ENCODE data around the gene CLEC2L.

The CLEC2L gene

GRCh38 chr7:139559364-139560105 lies 36.0 kb downstream of the CLEC2L start:
- DNase-seq, result no peak

DNA sequence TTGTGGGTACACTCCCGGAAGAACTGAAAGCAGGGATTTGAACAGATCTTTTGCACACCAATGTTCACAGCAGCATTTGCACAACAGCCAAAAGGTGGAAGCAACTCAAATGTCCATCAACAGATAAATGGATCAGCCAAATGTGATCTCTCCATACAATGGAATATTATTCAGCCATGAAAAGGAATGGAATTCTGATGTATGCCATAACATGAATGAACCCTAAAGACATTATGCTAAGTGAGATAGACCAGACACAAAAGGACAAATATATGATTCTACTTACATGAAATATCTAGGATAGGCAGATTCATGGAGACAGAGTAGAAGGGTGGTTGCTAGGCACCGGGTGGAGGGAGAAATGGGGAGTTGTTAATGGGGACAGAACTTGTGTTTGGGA lies 36.7 kb downstream of the CLEC2L start:
- no peak for DNase-seq

DNA sequence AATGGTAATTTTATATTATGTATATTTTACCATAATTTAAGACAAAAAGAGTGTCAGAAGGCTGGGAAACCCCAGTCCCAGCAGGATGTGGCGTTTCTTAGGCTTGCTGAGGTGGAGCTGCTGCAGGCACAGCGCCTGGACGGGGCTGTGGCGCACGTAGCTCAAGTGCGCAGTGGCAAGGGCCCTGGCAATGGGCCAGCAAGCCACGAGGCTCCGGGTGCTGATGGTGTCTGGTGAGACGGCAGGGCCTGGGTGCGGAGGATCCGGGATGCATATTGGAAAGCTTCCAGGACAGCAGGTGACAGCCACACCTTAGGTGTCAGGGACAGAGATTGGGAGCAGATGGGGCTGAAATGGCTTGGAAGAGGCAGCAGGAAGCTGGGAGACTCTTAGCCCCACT lies 37.2 kb downstream of the CLEC2L start:
- DNase-seq, result no peak

DNA sequence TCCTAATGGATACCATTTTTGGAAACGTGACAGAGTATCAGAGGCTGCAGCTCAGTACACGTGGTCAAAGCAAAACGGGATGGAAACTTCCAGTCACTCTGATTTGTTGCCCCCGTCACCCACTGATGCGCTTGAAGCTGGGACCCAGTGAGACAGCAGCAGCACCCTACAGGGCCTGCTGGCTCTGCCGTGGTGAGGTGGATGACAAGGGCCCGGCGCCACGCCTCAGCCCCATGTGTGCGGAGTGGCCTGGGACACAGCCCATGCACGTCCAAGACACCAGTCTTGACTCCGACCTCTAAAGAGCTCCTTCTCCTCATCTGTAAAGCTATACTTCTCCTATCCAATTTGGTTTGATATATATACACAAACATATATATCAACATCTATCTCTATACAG lies 39.0 kb downstream of the CLEC2L start:
- no peak for DNase-seq

DNA sequence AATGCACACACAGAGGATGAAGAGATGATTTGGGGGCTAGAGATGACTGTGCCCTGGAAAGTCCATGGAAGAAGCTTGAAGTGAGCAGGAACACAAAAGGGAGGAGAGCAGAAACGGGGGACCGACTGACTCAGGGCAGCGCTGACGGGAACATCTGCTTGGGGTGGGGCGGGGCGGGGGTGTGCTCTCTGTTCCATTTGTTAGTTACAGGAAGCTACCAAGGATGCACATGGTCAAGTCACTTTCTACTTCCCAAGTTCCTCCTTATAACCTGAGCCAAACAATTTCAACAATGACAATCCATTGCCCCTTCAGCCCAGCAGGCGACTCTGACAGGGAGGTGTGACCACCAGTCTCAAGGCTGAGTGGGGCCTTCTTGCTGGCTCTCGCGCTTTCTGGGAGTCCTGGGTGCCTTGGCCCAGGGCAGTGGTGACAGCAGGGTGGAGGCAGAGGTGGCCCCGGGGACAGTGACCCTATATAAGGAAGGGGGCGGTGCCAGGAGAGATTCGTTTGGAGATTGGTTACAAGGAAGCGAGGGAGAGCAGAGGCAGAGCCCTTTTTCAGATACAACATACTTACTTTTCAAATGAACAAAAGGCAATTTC lies 39.6 kb downstream of the CLEC2L start:
- DNase-seq, result no peak

DNA sequence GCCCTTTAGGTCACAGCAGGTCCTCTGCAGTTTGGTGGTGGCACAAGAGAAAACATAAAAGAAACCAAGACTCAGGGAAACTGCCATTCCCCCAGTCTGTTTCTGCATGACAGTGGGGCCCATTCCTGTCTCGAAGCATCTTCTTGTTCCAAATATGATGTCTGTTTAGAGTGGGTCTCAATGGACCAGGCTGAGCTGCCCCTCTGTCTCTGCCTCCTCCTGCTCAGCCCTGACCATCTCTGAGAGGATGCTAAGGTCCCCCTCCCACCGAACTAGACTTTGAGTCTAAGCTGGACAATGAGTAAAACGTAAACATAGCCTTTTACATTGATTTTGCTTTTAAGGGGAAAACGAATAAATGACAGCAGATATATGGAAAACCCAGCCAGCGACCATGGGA lies 40.4 kb downstream of the CLEC2L start:
- no peak for DNase-seq

DNA sequence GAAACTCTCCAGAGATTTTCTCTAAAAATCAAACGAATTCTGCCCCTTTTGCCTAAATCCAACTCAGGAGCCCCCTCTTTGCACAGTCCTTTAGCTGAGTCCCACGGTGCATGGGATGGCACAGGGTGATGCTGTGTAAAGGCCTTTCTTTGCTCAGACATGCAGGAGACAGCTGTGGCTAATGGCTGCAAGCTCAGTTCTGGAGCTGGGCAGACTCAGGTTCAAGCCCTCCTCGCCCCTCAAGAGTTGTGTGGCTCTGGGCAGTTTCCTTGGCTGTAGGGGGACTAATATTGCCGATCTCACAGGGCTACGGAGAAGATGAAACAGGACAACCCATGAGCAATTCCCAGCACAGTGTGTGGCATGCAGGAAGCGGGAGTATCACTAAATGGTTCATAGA lies 42.6 kb downstream of the CLEC2L start:
- no peak for DNase-seq

DNA sequence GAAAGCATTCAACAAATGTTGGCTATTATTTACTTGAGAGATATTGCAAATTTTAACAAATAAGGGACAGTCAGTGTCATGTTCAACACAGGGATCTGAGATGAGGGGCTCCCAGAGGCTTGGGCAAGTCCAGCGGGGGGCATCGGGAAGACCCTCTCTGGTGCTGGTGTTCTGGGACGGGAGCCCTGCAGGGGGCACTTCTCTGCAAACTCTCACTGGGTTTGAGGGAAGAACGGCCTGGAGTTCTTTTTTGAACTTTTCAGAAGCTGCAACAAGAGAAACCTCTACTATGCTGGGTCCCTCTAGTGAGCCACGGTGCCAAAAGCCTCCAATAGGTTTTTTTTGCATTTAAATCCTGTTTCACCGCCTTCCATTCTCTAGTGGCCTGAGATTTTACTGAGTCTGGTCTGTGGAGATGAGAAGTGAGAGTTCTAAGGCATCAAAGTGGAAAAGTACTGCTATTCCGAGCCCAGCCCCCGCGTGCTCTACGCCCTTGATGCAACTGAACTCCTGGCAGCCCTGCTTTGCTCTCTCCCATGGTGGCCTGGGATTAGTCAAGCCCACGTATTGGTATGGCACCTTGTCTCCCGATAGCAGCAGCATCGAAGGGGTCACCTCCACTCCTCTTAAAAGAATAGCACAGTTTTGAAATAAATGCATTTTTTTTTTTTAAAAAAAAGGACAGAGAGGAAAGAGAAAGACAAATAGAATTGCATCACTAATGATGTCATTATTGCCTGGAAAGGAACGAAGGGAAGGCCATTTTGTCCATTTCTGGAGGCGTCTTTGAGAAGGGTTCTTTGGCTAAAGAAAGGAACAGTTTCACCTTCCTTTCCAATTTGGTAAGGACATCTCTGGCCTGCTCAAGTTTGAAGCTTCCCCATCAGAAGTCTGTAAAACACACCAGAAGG lies 43.5 kb downstream of the CLEC2L start:
- no peak for DNase-seq

GRCh38 chr7:139567647-139568345 lies 44.3 kb downstream of the CLEC2L start:
- no peak for DNase-seq

- DNase-seq, result no peak
These were observed 44.8 kb downstream of the CLEC2L start for GRCh38 chr7:139568346-139568675.

- DNase-seq, result no peak
These were observed 45.5 kb downstream of the CLEC2L start for GRCh38 chr7:139568813-139569490.

- no peak for DNase-seq
These were observed 46.6 kb downstream of the CLEC2L start for GRCh38 chr7:139570119-139570518.

GRCh38 chr7:139570626-139571025 lies 47.1 kb downstream of the CLEC2L start:
- no peak for DNase-seq

- DNase-seq, result no peak
These were observed 47.7 kb downstream of the CLEC2L start for GRCh38 chr7:139571190-139571589.

- no peak for DNase-seq
These were observed 48.2 kb downstream of the CLEC2L start for GRCh38 chr7:139571651-139572050.

GRCh38 chr7:139572071-139572470 lies 48.6 kb downstream of the CLEC2L start:
- no peak for DNase-seq

- DNase-seq, result no peak
These were observed 49.4 kb downstream of the CLEC2L start for GRCh38 chr7:139572704-139573385.

DNA sequence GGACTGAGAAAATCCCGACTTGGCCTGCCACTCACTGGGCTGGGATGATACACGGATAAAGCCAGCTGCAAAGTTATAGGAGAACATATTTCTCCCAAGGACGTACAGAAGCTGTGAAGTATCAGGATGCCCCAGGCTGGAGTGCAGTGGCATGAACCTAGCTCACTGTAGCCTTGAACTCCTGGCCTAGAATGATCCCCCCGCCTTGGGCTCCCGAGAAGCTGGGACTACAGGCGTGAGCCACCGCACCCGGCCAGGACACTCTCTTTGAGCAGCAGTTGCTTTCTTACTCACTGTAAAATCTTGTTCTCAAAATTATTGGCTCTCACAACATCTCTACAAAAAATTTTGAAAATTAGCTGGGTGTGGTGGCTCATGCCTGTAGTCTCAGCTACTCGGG lies 50.4 kb downstream of the CLEC2L start:
- no peak for DNase-seq

DNA sequence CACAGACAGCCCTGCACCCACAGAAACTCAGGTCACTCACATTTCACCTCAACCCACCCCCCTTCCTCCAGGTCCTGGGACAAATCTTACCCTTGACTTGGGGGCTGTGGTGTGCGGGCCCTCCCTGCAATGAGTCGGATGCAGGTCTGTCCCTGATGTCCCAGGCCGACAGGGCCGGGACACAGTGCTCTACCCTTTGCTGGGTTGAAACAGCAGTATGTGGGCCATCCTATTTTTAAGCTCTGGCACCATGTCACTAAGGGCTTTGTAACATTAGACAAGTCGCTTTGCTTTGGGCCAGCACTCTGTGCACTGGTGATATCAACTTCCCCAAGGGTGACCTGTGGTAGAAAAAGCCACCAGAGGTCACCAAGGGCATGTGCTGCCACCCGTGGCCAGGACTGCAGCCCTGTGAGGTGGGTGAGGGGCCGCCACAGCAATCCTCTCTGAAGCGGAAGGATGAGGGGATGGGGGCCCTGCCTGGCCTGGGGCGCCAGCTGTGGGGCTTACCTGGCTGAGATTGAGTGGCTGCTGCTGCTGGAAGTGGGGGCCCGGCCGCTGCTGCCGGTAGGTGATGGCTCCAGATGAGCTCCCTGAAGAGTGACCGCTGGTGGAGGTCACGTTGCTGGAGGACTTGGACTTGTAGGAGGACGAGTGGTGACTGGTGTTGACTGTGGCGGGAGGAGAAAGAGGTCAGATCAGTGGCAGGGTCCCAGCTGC lies 51.3 kb downstream of the CLEC2L start:
- DNase-seq, result no peak

GRCh38 chr7:139575338-139575680 lies 51.8 kb downstream of the CLEC2L start:
- no peak for DNase-seq

- no peak for DNase-seq
These were observed 52.9 kb downstream of the CLEC2L start for GRCh38 chr7:139576179-139576973.

All from GF-D8 (cell line).